ENCODE results near the gene GPR153. TPM values are rescaled to one million over a fixed set of nuclear protein-coding genes. Genes with fewer than 3 reads are reported as not detected.

The GPR153 gene
- total RNA-seq, 8 experiments from 2014 or later: 13.0 to 44.0 (median 15.3) TPM

DNA sequence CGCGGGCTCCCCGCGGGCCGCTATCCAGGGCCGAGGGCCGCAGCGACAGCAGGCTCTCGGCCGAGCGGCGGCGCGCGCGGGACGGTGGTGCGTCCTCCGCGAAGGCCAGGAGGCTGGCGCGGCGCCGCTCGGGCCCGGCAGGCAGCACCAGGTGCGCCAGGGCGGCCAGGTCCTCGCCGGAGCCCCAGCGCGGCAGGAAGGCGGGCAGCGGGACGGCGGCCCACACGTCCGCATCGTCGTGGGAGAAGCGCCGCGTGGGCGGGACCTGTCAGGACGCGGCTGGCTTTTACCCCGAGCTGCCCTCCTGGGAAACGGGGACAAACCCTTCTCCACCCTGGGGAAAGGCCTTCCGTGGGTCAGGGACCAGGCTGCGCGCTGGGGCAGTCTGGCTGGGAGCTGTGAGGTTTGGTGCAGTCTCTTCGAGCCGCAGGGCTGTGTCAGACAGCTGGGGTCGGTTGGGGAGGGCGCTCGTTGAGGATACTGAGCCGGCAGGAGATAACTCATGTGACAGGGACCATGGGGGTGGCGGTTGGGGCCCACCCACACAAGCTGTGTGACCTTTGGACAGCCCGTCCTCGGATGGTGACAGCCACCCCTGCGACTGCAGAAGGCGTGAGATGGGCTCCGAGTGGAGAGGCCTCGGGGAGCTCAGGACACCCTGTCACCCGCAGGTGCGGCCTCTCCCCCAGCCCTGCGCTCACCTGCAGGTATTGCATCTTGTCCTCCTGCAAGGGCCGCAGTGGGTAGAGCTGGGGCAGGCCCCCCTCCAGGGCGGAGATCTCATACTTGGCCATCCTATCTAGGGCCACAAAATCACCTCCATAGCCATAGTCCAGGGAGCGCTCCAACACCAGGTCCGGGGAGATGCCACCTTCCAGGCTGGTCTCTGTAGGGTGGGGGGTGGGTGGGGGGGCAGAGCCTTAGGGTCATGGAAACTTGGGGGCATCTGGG, 10.9 kb downstream of the GPR153 start:
- Histone ChIP-seq H3K4me3 (no peak overlapping the region), H3K4me1 (replicated peaks in 1 of 2) (peaks cover 15 to 25% of the 10 kb centered on the region in 2 donors), H3K27ac (no peak overlapping the region)
- WGBS, 10 experiments: 20 to 87% (median 30%) methylated on average over 6 to 15 of the region's 71 CpGs; no CpG with 5 or more reads in 6 of the 10 experiments
- no peak for ATAC-seq (replicated peaks in 6 of 8)
- in situ Hi-C loops (cut with MboI; ENCODE audit: low pct_unique_long_range_greater_than_20kb in 2 of 9, low sequenced_read_pairs in 9 of 9, unreplicated experiment in 9 of 9): loop anchor here in 6 of 9 experiments (10.0 to 25.0 kb wide), 5 partner anchors 87 to 237 kb away; partner anchors contain the start of gene PLEKHG5 (in 1 of the 6)

- in situ Hi-C loops (cut with MboI; ENCODE audit: low pct_unique_long_range_greater_than_20kb in 2 of 9, low sequenced_read_pairs in 9 of 9, unreplicated experiment in 9 of 9): loop anchor here in 5 of 9 experiments (10.0 to 25.0 kb wide), 5 partner anchors 88 to 238 kb away; partner anchors contain the start of gene PLEKHG5 (in 1 of the 5)
- peak in 5 of 8 experiments; percentile 4 to 58 (median 20) for ATAC-seq (replicated peaks in 6 of 8)
- WGBS, 10 experiments: 36 to 62% (median 45%) methylated on average over 9 to 17 of the region's 96 CpGs; no CpG with 5 or more reads in 7 of the 10 experiments
- Histone ChIP-seq H3K4me1 (replicated peaks in 1 of 2) (peaks cover 20 to 31% of the 10 kb centered on the region in 2 donors), H3K4me3 (no peak overlapping the region), H3K27ac (no peak overlapping the region)
These were observed 11.8 kb downstream of the GPR153 start for GRCh38 chr1:6248932-6249738.

DNA sequence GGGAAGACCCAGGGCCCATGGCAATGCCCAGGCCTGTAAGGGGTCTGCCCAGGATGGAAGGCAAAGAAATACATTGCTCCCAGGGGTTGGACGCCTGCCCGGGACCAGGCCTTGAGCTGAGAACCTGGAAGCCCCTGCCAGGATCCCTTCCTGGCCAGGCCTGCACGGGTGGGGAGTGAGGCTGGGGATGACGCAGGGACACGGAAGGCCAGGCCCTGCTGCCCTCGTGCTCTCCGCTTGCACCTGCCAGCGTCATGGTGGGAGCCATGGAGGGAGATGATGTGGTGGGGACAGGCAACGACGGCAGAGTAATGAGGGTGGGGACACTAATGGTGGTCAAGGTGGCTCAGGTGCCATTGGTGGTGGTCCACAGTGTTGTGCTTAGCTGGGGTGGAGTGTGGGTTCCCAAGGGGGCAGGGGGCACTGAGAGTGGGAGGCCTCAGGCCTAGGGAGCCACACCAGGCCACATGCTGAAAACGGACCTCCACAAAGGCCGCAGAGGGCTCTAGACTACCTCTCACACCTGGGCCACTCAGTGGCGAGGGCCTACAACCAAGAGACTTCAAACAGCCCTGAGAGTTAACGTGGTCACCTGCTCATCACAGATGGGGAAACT, 12.6 kb downstream of the GPR153 start:
- Histone ChIP-seq H3K4me1 (replicated peaks in 1 of 2) (peaks cover 26 to 33% of the 10 kb centered on the region in 2 donors), H3K4me3 (no peak overlapping the region), H3K27ac (no peak overlapping the region)
- 44 to 100% (median 93%) methylated on average over 1 to 7 of the region's 14 CpGs; no CpG with 5 or more reads in 4 of the 10 experiments for WGBS, 10 experiments
- in situ Hi-C loops (cut with MboI; ENCODE audit: low pct_unique_long_range_greater_than_20kb in 2 of 9, low sequenced_read_pairs in 9 of 9, unreplicated experiment in 9 of 9): loop anchor here in 5 of 9 experiments (10.0 to 25.0 kb wide), 5 partner anchors 89 to 239 kb away; partner anchors contain the start of gene PLEKHG5 (in 1 of the 5)
- no peak for ATAC-seq (replicated peaks in 6 of 8)

- Histone ChIP-seq H3K4me1 (replicated peaks in 1 of 2) (peaks cover 31 to 37% of the 10 kb centered on the region in 2 donors), H3K4me3 (no peak overlapping the region), H3K27ac (no peak overlapping the region)
- WGBS, 10 experiments: 39 to 81% (median 63%) methylated on average over 2 to 5 of the region's 5 CpGs; no CpG with 5 or more reads in 5 of the 10 experiments
- no peak for ATAC-seq (replicated peaks in 6 of 8)
- in situ Hi-C loops (cut with MboI; ENCODE audit: low pct_unique_long_range_greater_than_20kb in 2 of 9, low sequenced_read_pairs in 9 of 9, unreplicated experiment in 9 of 9): loop anchor here in 5 of 9 experiments (10.0 to 25.0 kb wide), 5 partner anchors 90 to 240 kb away; partner anchors contain the start of gene PLEKHG5 (in 1 of the 5)
These were observed 13.2 kb downstream of the GPR153 start for GRCh38 chr1:6247651-6248050.

- H3K4me3 ChIP-seq: peak overlapping the region in 4 of 5 donors; percentile 1 to 46 (median 33)
- in situ Hi-C loops (cut with MboI; ENCODE audit: low pct_unique_long_range_greater_than_20kb in 2 of 9, low sequenced_read_pairs in 9 of 9, unreplicated experiment in 9 of 9): loop anchor here in 5 of 9 experiments (10.0 to 25.0 kb wide), 5 partner anchors 91 to 241 kb away; partner anchors contain the start of gene PLEKHG5 (in 1 of the 5)
- H3K27ac ChIP-seq: no peak overlapping the region
- 0 to 42% (median 5%) methylated on average over 2 to 13 of the region's 30 CpGs; no CpG with 5 or more reads in 3 of the 10 experiments for WGBS, 10 experiments
- peaks cover 40 to 46% of the 10 kb centered on the region in 2 donors for H3K4me1 ChIP-seq (replicated peaks in 1 of 2)
- peak; percentile 14 to 54 (median 41) for ATAC-seq (replicated peaks in 6 of 8)
These were observed 14.1 kb downstream of the GPR153 start for GRCh38 chr1:6246497-6247467.

DNA sequence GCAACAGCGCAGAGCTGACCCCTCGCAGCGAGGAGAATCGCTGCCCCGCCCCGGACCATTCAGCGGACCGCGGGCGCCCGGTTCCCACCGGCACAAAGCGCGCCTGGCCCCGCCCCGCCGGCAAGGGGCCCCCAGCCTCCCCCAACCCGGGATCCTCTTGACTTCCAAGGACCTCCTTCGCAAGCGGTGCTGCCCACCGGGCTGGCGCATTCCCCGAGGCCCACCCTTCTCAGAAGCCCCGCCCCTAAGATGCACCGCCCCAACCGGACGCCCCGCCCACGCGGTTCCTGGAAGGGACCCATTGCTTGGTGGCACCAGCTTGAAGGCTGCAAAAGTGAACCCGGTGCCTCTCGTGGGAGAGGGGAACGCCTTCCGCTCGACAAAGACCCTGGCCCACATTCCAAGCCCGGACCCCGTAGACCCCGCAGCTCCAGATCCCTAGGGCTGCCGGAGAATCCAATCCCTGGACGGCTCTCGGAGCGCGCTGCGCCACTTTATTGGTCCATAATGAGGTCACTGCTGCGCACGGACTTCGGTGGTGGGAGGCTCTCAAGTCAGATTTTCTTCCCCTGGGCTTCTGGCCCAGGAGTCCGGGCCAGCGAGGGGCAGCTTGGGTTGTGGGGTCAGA, 14.9 kb downstream of the GPR153 start:
- peak in 6 of 8 experiments; percentile 9 to 61 (median 56) for ATAC-seq (replicated peaks in 6 of 8)
- H3K4me3 ChIP-seq: peak overlapping the region; percentile 32 to 46 (median 38)
- peak overlapping the region; percentile 6 to 75 for H3K27ac ChIP-seq
- in situ Hi-C loops (cut with MboI; ENCODE audit: low pct_unique_long_range_greater_than_20kb in 2 of 9, low sequenced_read_pairs in 9 of 9, unreplicated experiment in 9 of 9): loop anchor here in 5 of 9 experiments (10.0 to 25.0 kb wide), 5 partner anchors 91 to 241 kb away; partner anchors contain the start of gene PLEKHG5 (in 1 of the 5)
- 0 to 15% (median 4%) methylated on average over 1 to 22 of the region's 49 CpGs; no CpG with 5 or more reads in 5 of the 10 experiments for WGBS, 10 experiments
- H3K4me1 ChIP-seq (replicated peaks in 1 of 2): peaks cover 48 to 53% of the 10 kb centered on the region in 2 donors

- peak overlapping the region; percentile 6 to 75 for H3K27ac ChIP-seq
- H3K4me1 ChIP-seq (replicated peaks in 1 of 2): peaks cover 54 to 60% of the 10 kb centered on the region in 2 donors
- in situ Hi-C loops (cut with MboI; ENCODE audit: low pct_unique_long_range_greater_than_20kb in 2 of 9, low sequenced_read_pairs in 9 of 9, unreplicated experiment in 9 of 9): loop anchor here in 5 of 9 experiments (10.0 to 25.0 kb wide), 5 partner anchors 92 to 242 kb away; partner anchors contain the start of gene PLEKHG5 (in 1 of the 5)
- peak overlapping the region; percentile 32 to 46 (median 38) for H3K4me3 ChIP-seq
- WGBS, 10 experiments: no CpG with 5 or more reads among the region's 79 CpGs
- peak; percentile 23 to 63 (median 56) for ATAC-seq (replicated peaks in 6 of 8)
These were observed 15.6 kb downstream of the GPR153 start for GRCh38 chr1:6245086-6245868.

- Histone ChIP-seq H3K4me1 (replicated peaks in 1 of 2) (peaks cover 55 to 60% of the 10 kb centered on the region in 2 donors), H3K27ac (no peak overlapping the region), H3K4me3 (peak overlapping the region in 2 of 5 donors; percentile 32 to 46)
- WGBS, 10 experiments: 5 to 13% methylated on average over 3 to 11 of the region's 24 CpGs; no CpG with 5 or more reads in 8 of the 10 experiments
- no peak for ATAC-seq (replicated peaks in 6 of 8)
- in situ Hi-C loops (cut with MboI; ENCODE audit: low pct_unique_long_range_greater_than_20kb in 2 of 9, low sequenced_read_pairs in 9 of 9, unreplicated experiment in 9 of 9): loop anchor here in 5 of 9 experiments (10.0 to 25.0 kb wide), 5 partner anchors 93 to 243 kb away; partner anchors contain the start of gene PLEKHG5 (in 1 of the 5)
These were observed 16.4 kb downstream of the GPR153 start for GRCh38 chr1:6244401-6245049.

DNA sequence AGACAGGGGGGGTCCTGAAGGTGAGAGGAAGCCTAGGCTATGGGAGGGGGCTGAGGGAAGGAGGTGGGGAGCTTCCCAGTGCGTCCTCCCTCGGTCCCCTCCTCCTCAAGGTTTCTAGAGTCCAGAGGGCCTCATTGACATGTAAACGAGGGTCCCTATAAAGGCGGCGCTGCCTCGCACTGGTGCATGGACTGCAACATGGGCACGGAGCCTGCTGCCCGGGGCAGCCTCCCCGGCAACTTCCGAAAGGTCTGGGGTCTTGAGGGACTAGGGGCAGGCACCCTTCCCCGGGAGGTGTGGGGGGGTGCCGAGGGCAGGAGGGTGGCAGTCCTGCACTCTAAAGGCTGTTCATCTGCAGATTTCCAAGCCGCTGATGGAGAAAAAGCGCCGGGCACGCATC, 16.9 kb downstream of the GPR153 start, which contains the start of gene HES3:
HES3 (plus strand) TSS at position 187 of the 400 bp plus-strand sequence; CDS start at position 374, 187 bp downstream.
- Histone ChIP-seq H3K4me1 (replicated peaks in 1 of 2) (peaks cover 56 to 60% of the 10 kb centered on the region in 2 donors), H3K4me3 (peak within 1 kb of the TSS in 4 of 5 donors; percentile 32 to 46 (median 42)), H3K27ac (peak within 1 kb of the TSS in 1 of 2 donors; percentile 75)
- in situ Hi-C loops (cut with MboI; ENCODE audit: low pct_unique_long_range_greater_than_20kb in 2 of 9, low sequenced_read_pairs in 9 of 9, unreplicated experiment in 9 of 9): loop anchor here in 5 of 9 experiments (10.0 to 25.0 kb wide), 5 partner anchors 93 to 243 kb away; partner anchors contain the start of gene PLEKHG5 (in 1 of the 5)
- no peak for ATAC-seq (replicated peaks in 6 of 8)
- 0% methylated on average over 1 of the region's 16 CpGs; no CpG with 5 or more reads in 9 of the 10 experiments for WGBS, 10 experiments

Data from motor neuron (in vitro differentiated cells).